ES-I3 (cell line): ENCODE results near the gene IL17C.
A peak's percentile ranks its signal among the peaks of the same experiment; 100 is the strongest.
"Not testable (repeated sequence)": the region's sequence is repeated elsewhere in the genome, so short reads cannot be mapped to it uniquely, and the experiment has no call there.

Source experiments
- H3K36me3 ChIP-seq: 2 replicates; pipeline ENCODE4 v1.6.1; 2013; ENCODE audit warnings: mild to moderate bottlenecking, low read length, control low read depth, moderate library complexity; ENCODE audit not compliant: insufficient read depth
- H3K4me1 ChIP-seq: 2 replicates; pipeline ENCODE4 v1.6.1; 2013; ENCODE audit warnings: mild to moderate bottlenecking, control low read depth, low read length; ENCODE audit not compliant: insufficient read depth
- H3K9ac ChIP-seq: 2 replicates; pipeline ENCODE4 v1.6.1; 2013; ENCODE audit warnings: low read depth, mild to moderate bottlenecking, low read length, moderate library complexity
- H3K9me3 ChIP-seq: 2 replicates; pipeline ENCODE4 v1.6.1; 2013; ENCODE audit warnings: mild to moderate bottlenecking, low read length, moderate library complexity; ENCODE audit not compliant: control insufficient read depth, insufficient read depth

Gene IL17C

GRCh38 chr16:88662843-88663606 is 24.7 kb downstream of the IL17C start, which contains the start of gene MVD:
MVD (minus strand) TSS chr16:88663091; CDS start chr16:88663080, 11 bp downstream.
- H3K4me1 ChIP-seq = no peaks in the 10 kb centered on the region
- no peaks in the 10 kb centered on the region for H3K36me3 ChIP-seq
- peak within 1 kb of the TSS; percentile 52 for H3K9ac ChIP-seq
- no peaks in the 10 kb centered on the region for H3K9me3 ChIP-seq

GRCh38 chr16:88665148-88665547 is 26.8 kb downstream of the IL17C start:
- Histone ChIP-seq H3K9me3 (no peaks in the 10 kb centered on the region), H3K4me1 (no peaks in the 10 kb centered on the region), H3K9ac (no peak overlapping the region), H3K36me3 (no peaks in the 10 kb centered on the region)

- H3K36me3 ChIP-seq = no peaks in the 10 kb centered on the region
- H3K9ac ChIP-seq = no peak overlapping the region
- H3K4me1 ChIP-seq = no peaks in the 10 kb centered on the region
- no peaks in the 10 kb centered on the region for H3K9me3 ChIP-seq
These were observed 27.2 kb downstream of the IL17C start for GRCh38 chr16:88665570-88665969.

GRCh38 chr16:88667461-88667860 is 29.1 kb downstream of the IL17C start:
- H3K36me3 ChIP-seq = no peaks in the 10 kb centered on the region
- no peaks in the 10 kb centered on the region for H3K4me1 ChIP-seq
- H3K9me3 ChIP-seq = no peaks in the 10 kb centered on the region
- H3K9ac ChIP-seq = no peak overlapping the region

GRCh38 chr16:88669493-88669892 is 31.1 kb downstream of the IL17C start:
- not testable (repeated sequence) for H3K9me3 ChIP-seq, H3K9ac ChIP-seq, H3K36me3 ChIP-seq, H3K4me1 ChIP-seq

- Histone ChIP-seq H3K9ac (no peak overlapping the region), H3K4me1 (no peaks in the 10 kb centered on the region; the same call in 1 of the 2 replicates), H3K9me3 (no peaks in the 10 kb centered on the region), H3K36me3 (no peaks in the 10 kb centered on the region)
These were observed 31.6 kb downstream of the IL17C start for GRCh38 chr16:88669980-88670379.

GRCh38 chr16:88671806-88672205 is 33.4 kb downstream of the IL17C start:
- Histone ChIP-seq H3K36me3 (no peaks in the 10 kb centered on the region), H3K4me1 (no peaks in the 10 kb centered on the region; the same call in 1 of the 2 replicates), H3K9ac (no peak overlapping the region), H3K9me3 (no peaks in the 10 kb centered on the region)

- no peak overlapping the region for H3K9ac ChIP-seq
These were observed 34.4 kb downstream of the IL17C start for GRCh38 chr16:88672776-88673175.

GRCh38 chr16:88673716-88674379 is 35.5 kb downstream of the IL17C start:
- Histone ChIP-seq H3K9me3 (no peaks in the 10 kb centered on the region), H3K36me3 (no peaks in the 10 kb centered on the region), H3K9ac (no peak overlapping the region), H3K4me1 (no peaks in the 10 kb centered on the region; the same call in 1 of the 2 replicates)

More at GRCh38 chr16:88672776-88673175, 34.4 kb downstream of the IL17C start:
- no peaks in the 10 kb centered on the region for H3K9me3 ChIP-seq
- no peaks in the 10 kb centered on the region for H3K36me3 ChIP-seq
- no peaks in the 10 kb centered on the region; the same call in 1 of the 2 replicates for H3K4me1 ChIP-seq

GRCh38 chr16:88676502-88677242 is 38.3 kb downstream of the IL17C start:
- no peaks in the 10 kb centered on the region; the same call in 1 of the 2 replicates for H3K4me1 ChIP-seq
- H3K9ac ChIP-seq = no peak overlapping the region
- H3K36me3 ChIP-seq = no peaks in the 10 kb centered on the region
- H3K9me3 ChIP-seq = no peaks in the 10 kb centered on the region

- Histone ChIP-seq H3K4me1 (no peaks in the 10 kb centered on the region; the same call in 1 of the 2 replicates), H3K9me3 (no peaks in the 10 kb centered on the region), H3K9ac (no peak overlapping the region), H3K36me3 (no peaks in the 10 kb centered on the region)
These were observed 39.3 kb downstream of the IL17C start for GRCh38 chr16:88677721-88678120.

- Histone ChIP-seq H3K9ac (no peak overlapping the region), H3K9me3 (no peaks in the 10 kb centered on the region), H3K4me1 (no peaks in the 10 kb centered on the region), H3K36me3 (no peaks in the 10 kb centered on the region)
These were observed 40.0 kb downstream of the IL17C start for GRCh38 chr16:88678224-88678979.

GRCh38 chr16:88680554-88681083 is 42.2 kb downstream of the IL17C start:
- Histone ChIP-seq H3K9ac (no peak overlapping the region), H3K36me3 (no peaks in the 10 kb centered on the region), H3K4me1 (no peaks in the 10 kb centered on the region), H3K9me3 (no peaks in the 10 kb centered on the region)
